Measurements from ENCODE around the gene SWAP70. TPM values are rescaled to one million over a fixed set of nuclear protein-coding genes. Genes with fewer than 3 reads are reported as not detected.
A peak's percentile ranks its signal among the peaks of the same experiment; 100 is the strongest.

SWAP70 gene
- total RNA-seq, 1 donor from 2014 or later, result 24.0 TPM

GRCh38 chr11:9710852-9711251 is 47.0 kb downstream of the SWAP70 start:
- no peak for TF ChIP-seq CTCF (IDR thresholded peaks at IDR 0.05; ENCODE audit: unreplicated experiment)

GRCh38 chr11:9711454-9712307 is 47.8 kb downstream of the SWAP70 start:
- Mint-ChIP-seq H3K27me3 (ENCODE audit: low read depth) (no peaks in the 10 kb centered on the region), H3K36me3 (peaks cover 17% of the 10 kb centered on the region), H3K9me3 (peaks cover 4% of the 10 kb centered on the region), H3K4me3 (no peak overlapping the region), H3K4me1 (peaks cover 16% of the 10 kb centered on the region), H3K27ac (peak overlapping the region; percentile 13)
- TF ChIP-seq CTCF (IDR thresholded peaks at IDR 0.05; ENCODE audit: unreplicated experiment), result no peak
- no peak for DNase-seq (ENCODE audit: low spot score in 2 of 2, unreplicated experiment in 2 of 2)

More at GRCh38 chr11:9710852-9711251, 47.0 kb downstream of the SWAP70 start:
- H3K36me3 Mint-ChIP-seq, result peaks cover 14% of the 10 kb centered on the region
- peaks cover 4% of the 10 kb centered on the region for H3K9me3 Mint-ChIP-seq
- H3K4me3 Mint-ChIP-seq, result no peak overlapping the region
- H3K27ac Mint-ChIP-seq, result no peak overlapping the region
- H3K27me3 Mint-ChIP-seq (ENCODE audit: low read depth), result no peaks in the 10 kb centered on the region
- H3K4me1 Mint-ChIP-seq, result peaks cover 13% of the 10 kb centered on the region
- DNase-seq (ENCODE audit: low spot score in 2 of 2, unreplicated experiment in 2 of 2), result no peak

- Mint-ChIP-seq H3K4me3 (no peak overlapping the region), H3K36me3 (peaks cover 17% of the 10 kb centered on the region), H3K27ac (no peak overlapping the region), H3K27me3 (ENCODE audit: low read depth) (no peaks in the 10 kb centered on the region), H3K4me1 (peaks cover 27% of the 10 kb centered on the region), H3K9me3 (no peaks in the 10 kb centered on the region)
- DNase-seq (ENCODE audit: low spot score in 2 of 2, unreplicated experiment in 2 of 2), result no peak
- no peak for TF ChIP-seq CTCF (IDR thresholded peaks at IDR 0.05; ENCODE audit: unreplicated experiment)
These were observed 50.5 kb downstream of the SWAP70 start for GRCh38 chr11:9714272-9714940.

GRCh38 chr11:9716275-9717039 is 52.6 kb downstream of the SWAP70 start:
- Mint-ChIP-seq H3K27me3 (ENCODE audit: low read depth) (no peaks in the 10 kb centered on the region), H3K4me3 (no peak overlapping the region), H3K36me3 (peaks cover 24% of the 10 kb centered on the region), H3K27ac (peak overlapping the region; percentile 36), H3K9me3 (peaks cover 4% of the 10 kb centered on the region), H3K4me1 (peaks cover 21% of the 10 kb centered on the region)
- no peak for DNase-seq (ENCODE audit: low spot score in 2 of 2, unreplicated experiment in 2 of 2)
- no peak for TF ChIP-seq CTCF (IDR thresholded peaks at IDR 0.05; ENCODE audit: unreplicated experiment)

DNA sequence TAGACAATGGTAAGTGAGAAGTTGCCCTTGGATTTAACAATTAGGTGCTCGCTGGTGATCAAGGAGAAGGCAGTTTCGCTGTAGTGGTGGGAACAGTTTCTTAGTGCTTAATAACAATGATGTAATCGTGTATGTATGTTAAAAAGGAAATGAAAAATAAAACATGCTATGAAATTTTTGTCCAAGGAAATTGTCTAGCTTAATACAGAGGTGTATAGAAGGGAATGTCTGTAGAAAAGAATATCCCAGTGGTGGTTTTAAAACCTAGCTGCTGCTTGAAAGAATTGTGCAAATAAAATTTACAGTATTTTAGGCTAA is 53.1 kb downstream of the SWAP70 start:
- H3K4me3 Mint-ChIP-seq, result no peak overlapping the region
- peak overlapping the region; percentile 36 for H3K27ac Mint-ChIP-seq

More for the DNA sequence above, 53.1 kb downstream of the SWAP70 start:
- no peaks in the 10 kb centered on the region for H3K27me3 Mint-ChIP-seq (ENCODE audit: low read depth)
- DNase-seq (ENCODE audit: low spot score in 2 of 2, unreplicated experiment in 2 of 2), result no peak
- H3K4me1 Mint-ChIP-seq, result peaks cover 19% of the 10 kb centered on the region
- peaks cover 24% of the 10 kb centered on the region for H3K36me3 Mint-ChIP-seq
- no peak for TF ChIP-seq CTCF (IDR thresholded peaks at IDR 0.05; ENCODE audit: unreplicated experiment)
- H3K9me3 Mint-ChIP-seq, result peaks cover 4% of the 10 kb centered on the region

Data from mesothelial cell of epicardium (in vitro differentiated cells).